GM21526 (cell line): ENCODE data around the gene HYDIN.
"Not testable (repeated sequence)": the region's sequence is repeated elsewhere in the genome, so short reads cannot be mapped to it uniquely, and the experiment has no call there.

ENCODE experiments used
- ATAC-seq: cut with Tn5 transposase; IDR thresholded peaks from one replicate; pipeline ENCODE4 v1.9.1; 2021; ENCODE audit warnings: moderate library complexity; ENCODE audit not compliant: unreplicated experiment, low FRiP score

Gene HYDIN

DNA sequence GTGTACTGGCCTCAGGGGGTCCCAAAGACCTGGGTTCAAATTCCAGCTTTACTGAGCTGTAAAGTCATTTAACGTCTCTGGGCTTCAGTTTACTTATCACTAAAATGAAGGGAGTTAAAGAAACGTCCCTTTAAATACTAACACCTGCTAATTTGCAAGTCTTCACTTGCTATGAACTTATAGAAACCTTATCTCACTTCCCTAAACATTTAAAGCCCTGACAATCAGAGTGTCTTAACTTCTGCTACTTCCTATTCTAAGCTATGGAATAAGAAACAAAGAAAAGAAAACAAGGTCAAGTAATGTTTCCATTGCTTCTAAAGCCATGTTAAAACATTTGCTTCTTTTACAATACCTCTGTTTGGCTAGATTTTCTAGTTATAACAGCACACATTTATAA, 87.3 kb downstream of the HYDIN start:
- not testable (repeated sequence) for ATAC-seq

DNA sequence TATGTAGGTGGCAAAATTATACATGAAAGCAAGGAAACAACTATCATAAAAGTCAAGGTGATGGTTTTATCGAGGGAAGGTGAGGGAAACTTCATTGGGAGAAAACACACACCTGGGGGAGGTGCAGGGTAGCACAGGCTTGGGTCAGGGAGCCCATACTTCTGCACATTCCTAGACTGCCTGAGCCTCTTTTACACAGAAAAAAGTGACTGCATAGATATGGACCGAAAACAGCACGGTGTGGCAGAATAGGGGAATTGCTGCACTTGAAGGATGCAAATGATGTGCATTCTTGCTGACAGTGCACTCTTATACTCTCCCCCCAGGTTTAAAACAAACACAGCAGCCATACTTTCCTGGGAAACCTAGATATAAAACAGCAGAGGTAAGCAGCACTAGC, 120.0 kb downstream of the HYDIN start:
- not testable (repeated sequence) for ATAC-seq

DNA sequence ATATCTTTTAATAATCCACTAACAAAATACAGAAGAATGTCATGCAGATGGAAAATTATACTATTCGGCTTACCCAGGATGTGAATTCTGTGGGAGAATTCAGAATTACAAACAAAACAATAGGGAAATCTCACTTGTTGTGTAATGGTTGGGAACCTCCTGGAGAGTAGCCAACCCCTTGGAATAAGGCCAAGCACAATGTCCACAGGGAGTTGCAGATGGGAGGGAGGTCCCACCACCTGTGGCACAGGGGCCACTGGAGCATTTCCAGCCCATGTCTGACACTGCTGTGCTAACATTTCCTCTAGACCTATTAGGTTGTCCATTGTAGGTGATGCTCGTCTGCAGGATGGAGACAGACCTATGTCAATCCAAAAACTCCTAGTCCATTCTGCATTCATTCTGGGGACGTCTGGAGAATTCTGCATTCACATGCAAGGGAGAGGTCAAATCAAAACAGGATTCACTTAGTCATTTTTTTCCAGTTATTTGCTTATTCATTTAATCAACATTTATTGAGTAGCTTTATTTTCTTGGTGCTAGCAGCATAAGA, 120.8 kb downstream of the HYDIN start:
- not testable (repeated sequence) for ATAC-seq

DNA sequence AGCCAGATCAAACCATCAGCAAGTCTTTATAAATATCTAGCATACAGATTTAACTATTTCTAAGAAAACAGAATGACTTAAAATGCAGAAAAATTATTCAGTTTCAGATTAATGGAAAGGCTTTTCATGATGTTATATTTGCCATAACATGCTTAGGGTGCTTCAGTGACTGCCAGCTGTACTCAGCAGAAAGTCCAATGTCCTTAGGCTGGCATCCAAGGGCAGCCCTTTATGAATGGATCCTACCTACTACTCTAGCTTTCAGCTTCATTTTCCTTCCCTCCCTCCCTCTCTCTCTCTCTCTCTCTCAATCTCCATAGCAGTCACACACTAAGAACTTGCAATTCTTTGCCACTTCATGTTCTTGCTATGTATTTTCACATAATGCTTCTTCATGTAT, 124.6 kb downstream of the HYDIN start:
- ATAC-seq, result not testable (repeated sequence)

GRCh38 chr16:71083573-71083972, 146.9 kb downstream of the HYDIN start:
- not testable (repeated sequence) for ATAC-seq

GRCh38 chr16:71080777-71081176, 149.7 kb downstream of the HYDIN start:
- not testable (repeated sequence) for ATAC-seq

- not testable (repeated sequence) for ATAC-seq
Observed at GRCh38 chr16:71080262-71080661, 150.3 kb downstream of the HYDIN start.

GRCh38 chr16:71070651-71071050, 159.9 kb downstream of the HYDIN start:
- not testable (repeated sequence) for ATAC-seq

DNA sequence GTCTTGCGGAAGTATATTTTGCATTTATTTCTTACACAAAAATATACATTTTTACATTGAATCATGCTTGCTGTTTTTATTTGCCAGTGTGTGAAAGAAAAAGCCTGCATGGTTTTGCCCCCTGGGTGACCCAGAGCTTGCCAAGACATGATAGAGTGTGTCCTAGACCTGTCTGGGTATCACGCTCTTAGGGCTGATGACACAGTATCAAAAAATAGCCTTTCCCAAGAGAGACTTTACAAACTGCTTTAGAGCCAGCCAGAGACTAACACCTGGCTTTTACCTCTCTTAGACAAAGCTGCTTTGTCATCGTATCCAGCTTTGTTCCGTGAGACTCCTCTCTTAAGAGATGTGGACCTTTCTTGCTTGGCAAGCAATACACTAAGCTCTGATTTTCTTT, 160.7 kb downstream of the HYDIN start:
- not testable (repeated sequence) for ATAC-seq

DNA sequence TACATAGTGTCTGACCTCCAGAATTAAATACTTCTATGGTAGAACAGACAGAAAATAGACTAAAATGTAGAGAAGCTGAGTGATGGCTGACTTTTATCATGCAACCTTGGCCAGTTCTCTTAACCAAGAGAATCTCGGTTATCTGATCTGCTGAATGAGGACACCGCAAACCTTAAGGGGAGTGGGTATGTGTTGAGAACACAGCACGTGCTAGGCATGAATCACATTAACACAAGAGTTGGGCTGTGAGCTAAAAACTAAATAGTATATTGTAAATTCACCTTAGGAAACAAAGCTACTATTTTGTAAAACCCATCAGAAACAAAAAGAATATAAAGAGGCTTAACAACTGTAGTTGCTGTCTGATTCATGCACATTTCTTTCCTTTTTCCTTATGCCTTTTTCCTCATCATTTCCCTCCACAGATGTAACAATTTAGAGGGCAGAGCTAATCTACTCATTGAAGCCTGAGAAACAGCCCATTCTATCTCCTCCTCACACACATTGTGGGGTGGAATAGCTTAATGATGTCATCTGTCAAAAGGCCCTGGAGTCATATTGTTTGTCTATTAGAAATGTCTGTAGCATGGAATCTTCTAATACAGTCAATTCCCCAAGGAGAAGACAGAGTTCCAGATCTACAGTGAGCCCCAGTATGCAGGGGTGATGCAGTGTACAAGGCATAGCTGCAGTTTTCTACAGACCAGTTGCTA, 176.5 kb downstream of the HYDIN start:
- ATAC-seq, result not testable (repeated sequence)

DNA sequence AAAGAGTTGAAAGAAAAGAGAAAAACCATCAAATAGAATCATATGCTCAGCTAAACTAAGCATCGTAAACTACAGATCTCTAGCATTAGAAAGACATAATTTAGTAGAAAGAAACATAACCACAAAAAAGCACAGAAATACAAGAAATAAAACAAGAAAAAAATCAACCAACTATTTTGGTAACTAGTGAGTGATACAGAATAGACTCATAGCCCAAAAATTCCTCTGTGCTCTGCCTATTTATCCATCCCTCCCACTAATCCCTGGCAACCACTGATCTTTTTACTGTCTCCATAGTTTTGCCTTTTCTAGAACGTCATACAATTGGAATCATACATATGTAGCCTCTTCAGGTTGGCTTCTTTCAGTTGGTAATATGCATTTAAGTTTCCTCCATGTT, 180.2 kb downstream of the HYDIN start:
- ATAC-seq, result not testable (repeated sequence)

DNA sequence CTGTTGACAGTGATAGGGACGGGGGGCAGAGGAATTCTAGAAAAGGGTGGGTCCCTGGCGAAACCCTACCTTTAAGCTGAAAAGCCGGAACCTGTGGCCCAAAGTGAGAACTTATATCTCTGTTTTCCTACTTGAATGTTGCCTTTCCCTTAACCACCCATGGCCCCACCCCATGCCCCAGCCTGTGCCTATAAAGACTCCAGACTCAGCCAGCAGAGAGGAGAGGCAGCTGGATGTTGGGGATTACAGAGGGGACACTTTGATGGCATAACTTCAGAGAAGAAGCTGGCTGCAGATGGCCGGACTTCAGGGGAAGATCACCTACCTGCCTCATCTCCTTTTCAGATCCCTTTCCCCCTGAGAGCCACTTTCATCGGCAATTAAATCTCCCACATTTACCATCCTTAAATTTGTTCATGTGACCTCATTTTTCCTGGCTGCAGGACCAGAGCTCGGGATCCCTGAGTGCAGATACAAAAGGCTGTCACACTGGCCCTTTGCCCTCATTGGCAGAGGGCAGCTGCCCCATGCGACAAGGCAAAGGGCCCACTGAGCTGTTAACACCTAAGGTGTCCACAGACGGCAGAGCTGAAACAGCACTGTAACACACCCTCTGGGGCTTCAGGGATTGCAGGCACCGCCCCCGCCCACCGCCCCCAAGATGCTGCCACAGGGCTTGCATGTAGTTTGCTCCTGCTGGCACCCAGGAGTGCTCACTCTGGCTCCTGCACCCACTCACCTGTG, 191.0 kb downstream of the HYDIN start:
- not testable (repeated sequence) for ATAC-seq

- ATAC-seq, result not testable (repeated sequence)
Observed at GRCh38 chr16:71038421-71038820, 192.1 kb downstream of the HYDIN start.

DNA sequence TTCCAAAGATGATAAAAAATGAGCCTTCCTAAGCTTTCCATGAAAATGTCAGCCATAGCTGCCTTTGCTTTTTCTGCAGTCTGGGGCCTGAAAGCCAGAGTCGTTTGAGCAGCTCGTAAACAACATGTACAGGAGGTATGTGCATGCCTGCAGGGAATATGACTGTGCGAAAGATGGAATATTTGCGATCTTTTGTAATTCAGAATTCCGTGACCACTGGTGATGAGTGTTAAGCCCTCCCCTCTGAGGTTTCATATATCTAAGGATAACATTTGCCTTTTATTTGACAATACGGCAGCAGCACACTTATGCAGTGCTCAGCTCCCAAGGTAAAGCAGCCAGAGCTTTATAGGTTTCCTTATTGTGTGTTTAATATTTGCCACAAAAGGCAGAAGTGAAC, 192.5 kb downstream of the HYDIN start:
- not testable (repeated sequence) for ATAC-seq

- ATAC-seq, result not testable (repeated sequence)
Observed at GRCh38 chr16:71028032-71028727, 202.3 kb downstream of the HYDIN start.

DNA sequence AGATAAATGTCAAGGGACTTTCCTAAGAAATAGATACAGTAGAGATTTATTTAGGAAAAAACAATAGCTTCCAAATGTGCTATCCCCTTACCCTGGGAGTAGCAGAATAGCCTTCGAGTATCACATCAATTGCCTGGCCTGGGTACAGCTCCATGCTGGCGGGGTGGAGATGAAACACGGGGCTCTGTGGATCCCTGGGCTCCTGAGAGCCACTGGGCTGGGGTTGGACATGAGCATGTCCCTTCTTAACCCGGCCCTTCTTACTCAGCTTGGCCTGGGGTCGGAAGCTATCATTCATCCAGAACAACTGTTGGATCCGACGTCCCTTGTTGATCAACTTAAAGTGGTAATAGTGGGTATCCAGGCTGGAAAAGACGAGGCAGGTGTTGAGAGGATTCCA, 203.0 kb downstream of the HYDIN start:
- ATAC-seq, result not testable (repeated sequence)

DNA sequence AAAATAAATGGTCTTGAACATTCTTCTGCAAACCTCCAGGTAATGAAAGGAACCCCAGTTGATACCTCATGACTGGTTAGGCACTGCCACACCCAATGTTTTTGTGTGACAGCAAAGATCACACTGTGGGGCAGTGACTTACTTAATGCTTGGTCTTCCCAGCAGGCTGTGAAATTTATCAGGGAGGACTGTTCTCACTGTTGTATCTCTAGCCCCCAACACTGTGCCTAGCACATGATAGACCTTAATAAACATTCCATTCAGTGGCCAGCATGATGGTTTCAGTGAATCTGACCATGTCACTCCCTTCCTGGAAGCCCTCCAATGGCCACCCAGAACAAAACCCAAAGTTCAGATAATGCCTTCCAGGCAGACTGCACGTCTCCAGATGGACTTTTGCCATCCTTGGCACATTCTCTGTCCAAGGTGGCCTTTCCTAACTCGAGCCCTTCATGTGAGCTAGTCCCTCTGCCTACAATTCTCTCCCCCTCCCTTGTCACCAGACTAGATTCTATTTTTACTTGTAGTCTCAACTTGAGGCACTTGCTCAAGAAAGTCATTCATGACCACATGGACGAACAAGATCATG, 206.6 kb downstream of the HYDIN start:
- ATAC-seq, result not testable (repeated sequence)

GRCh38 chr16:71021961-71022537, 208.5 kb downstream of the HYDIN start:
- not testable (repeated sequence) for ATAC-seq

DNA sequence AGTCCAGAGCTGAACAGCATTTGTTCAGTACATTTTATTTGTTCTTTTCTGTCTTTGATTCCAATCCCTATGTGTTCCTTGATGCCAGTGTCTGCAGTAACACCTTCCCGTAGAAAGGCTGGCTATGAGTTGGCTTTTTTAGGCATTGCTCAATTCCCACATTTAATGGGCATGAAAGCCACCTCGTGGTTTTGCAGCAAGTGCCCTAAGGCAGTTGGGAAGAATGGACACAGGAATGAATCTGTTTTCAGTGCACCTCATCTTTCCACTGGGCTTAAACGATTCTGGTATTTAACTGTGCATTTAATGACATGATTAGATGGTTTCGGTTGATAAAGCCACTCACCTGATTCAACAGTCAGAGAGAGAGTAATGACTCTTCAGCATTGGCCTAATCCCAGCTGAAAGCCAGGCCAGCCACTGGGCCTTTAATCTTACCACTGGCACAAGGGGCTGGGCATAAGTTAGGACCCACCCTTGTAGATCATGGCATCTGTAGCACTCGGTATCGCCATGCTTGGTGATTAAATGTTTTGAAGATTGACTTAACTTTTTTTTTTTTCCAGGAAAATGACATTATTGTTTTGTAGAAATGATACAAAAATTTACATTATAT, 211.3 kb downstream of the HYDIN start:
- ATAC-seq, result not testable (repeated sequence)

GRCh38 chr16:71015419-71015818, 215.1 kb downstream of the HYDIN start:
- not testable (repeated sequence) for ATAC-seq
